Gastroesophageal sphincter (tissue), 4 donors: ENCODE data around the gene ANKRD65. TPM values are rescaled to one million over a fixed set of nuclear protein-coding genes. Genes with fewer than 3 reads are reported as not detected.
A peak's percentile ranks its signal among the peaks of the same experiment; 100 is the strongest.
"Not testable (repeated sequence)": the region's sequence is repeated elsewhere in the genome, so short reads cannot be mapped to it uniquely, and the experiment has no call there.

Experiments
- ATAC-seq: fragments of 150-250 bp; one replicate; pipeline ENCODE4 v1.9.1; 2016; ENCODE audit warnings: mild to moderate bottlenecking, moderate library complexity
- H3K27ac ChIP-seq, 4 donors: fragments of 200-600 bp; sonication (generic) in 3 of 4; 1 replicate in 3 of 4; 2 replicates in 1 of 4; pipeline ENCODE4 v1.5.1; 2016 to 2019
- H3K27me3 ChIP-seq: fragments of 200-600 bp; sonication (generic); one replicate; pipeline ENCODE4 v1.5.1; 2019
- H3K36me3 ChIP-seq, 2 donors: fragments of 200-600 bp; sonication (generic); one replicate each; pipeline ENCODE4 v1.5.1; 2019; ENCODE audit warnings: control low read depth in 1 of 2
- H3K4me1 ChIP-seq, 3 donors: fragments of 200-600 bp; sonication (generic); 1 replicate in 2 of 3; 2 replicates in 1 of 3; pipeline ENCODE4 v1.5.1; 2016 to 2019; ENCODE audit warnings: control low read depth in 2 of 3
- H3K4me3 ChIP-seq, 2 donors: fragments of 200-600 bp; sonication (generic); one replicate each; pipeline ENCODE4 v1.5.1; 2019; ENCODE audit warnings: mild to moderate bottlenecking in 1 of 2, moderate library complexity in 1 of 2
- H3K9me3 ChIP-seq, 3 donors: fragments of 200-600 bp; sonication (generic); one replicate each; pipeline ENCODE4 v1.5.1; 2017 to 2019; ENCODE audit warnings: control low read depth in 2 of 3
- EP300 ChIP-seq: sonication (generic); formaldehyde crosslinking; IDR thresholded peaks from one replicate; pipeline ENCODE4 v1.6.1; 2017; ENCODE audit warnings: antibody characterized with exemption, mild to moderate bottlenecking
- POLR2A ChIP-seq, 2 donors: fragments of 450-650 bp; IDR thresholded peaks; one replicate each; pipeline ENCODE4 v1.6.1; 2017; ENCODE audit warnings: antibody characterized with exemption in 2 of 2, mild to moderate bottlenecking in 2 of 2, moderate library complexity in 1 of 2
- POLR2AphosphoS5 ChIP-seq: sonication (generic); formaldehyde crosslinking; IDR thresholded peaks from one replicate; pipeline ENCODE4 v1.6.1; 2017; ENCODE audit warnings: antibody characterized with exemption
- WGBS, 2 donors: methylation state at CpG; one replicate each; pipeline ENCODE4 v1.1.5; 2018; ENCODE audit warnings: low coverage in 1 of 2; 5-methylcytosine and 5-hydroxymethylcytosine counted together
- total RNA-seq, 4 donors: library from RNA; depleted of rRNA; stranded (reverse); fragments of >200 nt; gene quantifications; one replicate each; pipeline ENCODE4 v1.1.0, GENCODE V29; 2016
- TF ChIP-seq, protein P1 (sequence below), 4 experiments: fragments of 200-600 bp in 2 of 4; fragments of 450-650 bp in 2 of 4; sonication (generic) in 1 of 4; IDR thresholded peaks; one replicate each; pipeline ENCODE4 v1.5.1; 2017 to 2019; ENCODE audit warnings: antibody characterized with exemption in 4 of 4, mild to moderate bottlenecking in 2 of 4, moderate library complexity in 2 of 4

The ANKRD65 gene
- total RNA-seq, 4 donors from 2014 or later: 8.7 to 16.9 (median 10.3) TPM

- peak overlapping the region; percentile 73 to 99 for H3K4me3 ChIP-seq
- no peak for ATAC-seq
- H3K36me3 ChIP-seq: peaks cover 0 to 17% of the 10 kb centered on the region in 2 donors
- no peaks in the 10 kb centered on the region for H3K9me3 ChIP-seq
- TF ChIP-seq, protein P1, sequence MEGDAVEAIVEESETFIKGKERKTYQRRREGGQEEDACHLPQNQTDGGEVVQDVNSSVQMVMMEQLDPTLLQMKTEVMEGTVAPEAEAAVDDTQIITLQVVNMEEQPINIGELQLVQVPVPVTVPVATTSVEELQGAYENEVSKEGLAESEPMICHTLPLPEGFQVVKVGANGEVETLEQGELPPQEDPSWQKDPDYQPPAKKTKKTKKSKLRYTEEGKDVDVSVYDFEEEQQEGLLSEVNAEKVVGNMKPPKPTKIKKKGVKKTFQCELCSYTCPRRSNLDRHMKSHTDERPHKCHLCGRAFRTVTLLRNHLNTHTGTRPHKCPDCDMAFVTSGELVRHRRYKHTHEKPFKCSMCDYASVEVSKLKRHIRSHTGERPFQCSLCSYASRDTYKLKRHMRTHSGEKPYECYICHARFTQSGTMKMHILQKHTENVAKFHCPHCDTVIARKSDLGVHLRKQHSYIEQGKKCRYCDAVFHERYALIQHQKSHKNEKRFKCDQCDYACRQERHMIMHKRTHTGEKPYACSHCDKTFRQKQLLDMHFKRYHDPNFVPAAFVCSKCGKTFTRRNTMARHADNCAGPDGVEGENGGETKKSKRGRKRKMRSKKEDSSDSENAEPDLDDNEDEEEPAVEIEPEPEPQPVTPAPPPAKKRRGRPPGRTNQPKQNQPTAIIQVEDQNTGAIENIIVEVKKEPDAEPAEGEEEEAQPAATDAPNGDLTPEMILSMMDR (IDR thresholded peaks at IDR 0.05): no peak
- no peak for TF ChIP-seq POLR2A (IDR thresholded peaks at IDR 0.05)
- TF ChIP-seq EP300: no peak
- no peak for TF ChIP-seq POLR2AphosphoS5
- H3K27ac ChIP-seq: peak overlapping the region in 3 of 4 donors; percentile 95 to 99 (median 97)
- no peaks in the 10 kb centered on the region for H3K27me3 ChIP-seq
- H3K4me1 ChIP-seq: peaks cover 0 to 43% (median 27%) of the 10 kb centered on the region in 3 donors
- 83 to 93% methylated on average over 3 to 18 of the region's 52 CpGs for WGBS, 2 donors
These were observed 47.1 kb downstream of the ANKRD65 start for GRCh38 chr1:1373815-1374588.

- 77 to 91% methylated on average over 7 to 8 of the region's 26 CpGs for WGBS, 2 donors
- TF ChIP-seq EP300 (no peak), POLR2A (IDR thresholded peaks at IDR 0.05) (no peak)
- no peaks in the 10 kb centered on the region for H3K27me3 ChIP-seq
- peak overlapping the region in 1 of 4 donors; percentile 99 for H3K27ac ChIP-seq
- H3K9me3 ChIP-seq: no peaks in the 10 kb centered on the region
- H3K36me3 ChIP-seq: peaks cover 0 to 17% of the 10 kb centered on the region in 2 donors
- peaks cover 0 to 43% (median 27%) of the 10 kb centered on the region in 3 donors for H3K4me1 ChIP-seq
- peak overlapping the region in 1 of 2 donors; percentile 99 for H3K4me3 ChIP-seq
- ATAC-seq: no peak
These were observed 47.8 kb downstream of the ANKRD65 start for GRCh38 chr1:1373051-1373814.

- Histone ChIP-seq H3K36me3 (peaks cover 0 to 17% of the 10 kb centered on the region in 2 donors), H3K4me1 (peaks cover 0 to 43% (median 27%) of the 10 kb centered on the region in 3 donors), H3K9me3 (no peaks in the 10 kb centered on the region), H3K27me3 (no peaks in the 10 kb centered on the region), H3K4me3 (no peak overlapping the region), H3K27ac (peak overlapping the region in 3 of 4 donors; percentile 28 to 69 (median 46))
- TF ChIP-seq EP300: no peak
- TF ChIP-seq, protein P1 (IDR thresholded peaks at IDR 0.05): peak in 3 of 4 experiments; percentile 82 to 98 (median 86)
- ATAC-seq: peak; percentile 16
- no CpG with 5 or more reads among the region's 26 CpGs for WGBS, 2 donors
These were observed 49.0 kb downstream of the ANKRD65 start for GRCh38 chr1:1371746-1372711.

- Histone ChIP-seq H3K36me3 (peaks cover 0 to 17% of the 10 kb centered on the region in 2 donors), H3K4me3 (no peak overlapping the region), H3K27ac (peak overlapping the region in 2 of 4 donors; percentile 28 to 69), H3K9me3 (no peaks in the 10 kb centered on the region), H3K27me3 (no peaks in the 10 kb centered on the region), H3K4me1 (peaks cover 0 to 43% (median 27%) of the 10 kb centered on the region in 3 donors)
- no peak for ATAC-seq
- WGBS, 2 donors: 53 to 59% methylated on average over 8 to 9 of the region's 12 CpGs
- TF ChIP-seq EP300 (no peak), POLR2AphosphoS5 (no peak)
These were observed 49.7 kb downstream of the ANKRD65 start for GRCh38 chr1:1371364-1371745.

- H3K36me3 ChIP-seq: peaks cover 0 to 17% of the 10 kb centered on the region in 2 donors
- no peak for ATAC-seq
- TF ChIP-seq POLR2A (IDR thresholded peaks at IDR 0.05) (no peak), EP300 (no peak), POLR2AphosphoS5 (no peak)
- TF ChIP-seq, protein P1 (IDR thresholded peaks at IDR 0.05): no peak
- H3K27ac ChIP-seq: no peak overlapping the region
- peaks cover 0 to 38% (median 23%) of the 10 kb centered on the region in 3 donors for H3K4me1 ChIP-seq
- H3K9me3 ChIP-seq: no peaks in the 10 kb centered on the region
- no CpG with 5 or more reads among the region's 16 CpGs for WGBS, 2 donors
- no peaks in the 10 kb centered on the region for H3K27me3 ChIP-seq
- H3K4me3 ChIP-seq: no peak overlapping the region
These were observed 50.2 kb downstream of the ANKRD65 start for GRCh38 chr1:1370771-1371300.

DNA sequence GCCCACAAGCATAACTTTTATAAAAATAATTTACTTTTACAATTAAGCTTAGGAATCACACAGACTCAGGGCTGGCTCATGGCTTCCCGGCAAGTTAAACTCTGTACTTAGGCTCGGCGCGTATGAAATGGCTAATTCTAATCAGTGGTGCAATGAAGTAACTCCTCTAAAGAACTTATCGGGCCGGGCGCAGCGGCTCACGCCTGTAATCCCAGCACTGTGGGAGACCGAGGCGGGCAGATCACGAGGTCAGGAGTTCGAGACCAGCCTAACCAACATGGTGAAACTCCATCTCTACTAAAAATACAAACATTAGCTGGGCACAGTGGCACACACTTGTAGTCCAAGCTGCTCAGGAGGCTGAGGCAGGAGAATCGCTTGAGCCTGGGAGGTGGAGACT, 51.0 kb downstream of the ANKRD65 start:
- Histone ChIP-seq H3K4me1 (peaks cover 0 to 35% (median 21%) of the 10 kb centered on the region in 3 donors), H3K36me3 (peaks cover 0 to 17% of the 10 kb centered on the region in 2 donors)
- not testable (repeated sequence) for H3K27ac ChIP-seq, ATAC-seq, H3K9me3 ChIP-seq, H3K4me3 ChIP-seq, H3K27me3 ChIP-seq
- WGBS, 2 donors: 96% methylated on average over 4 of the region's 14 CpGs; no CpG with 5 or more reads in 1 of the 2 donors
